ENCODE measurements around the gene KRTAP10-7.

- TF ChIP-seq EP300 (IDR thresholded peaks at IDR 0.05) (no peak), POLR2A (IDR thresholded peaks at IDR 0.05) (no peak), CTCF (IDR thresholded peaks at IDR 0.05) (no peak), POLR2AphosphoS5 (IDR thresholded peaks at IDR 0.05) (no peak)
These were observed 28.5 kb downstream of the KRTAP10-7 start for GRCh38 chr21:44628707-44629391.
